ENCODE measurements around the gene SETSIP. TPM values are rescaled to one million over a fixed set of nuclear protein-coding genes. Genes with fewer than 3 reads are reported as not detected.
"Not testable (repeated sequence)": the region's sequence is repeated elsewhere in the genome, so short reads cannot be mapped to it uniquely, and the experiment has no call there.

SETSIP gene
- total RNA-seq, 1 experiment from 2014 or later, result not detected

- H3K27ac ChIP-seq (ENCODE audit: low read length); CTCF ChIA-PET; BruUV-seq (replicated peaks); H3K9me3 ChIP-seq (ENCODE audit: control insufficient read depth, insufficient read depth, low read depth, low read length); H3K27me3 ChIP-seq (ENCODE audit: control insufficient read depth, insufficient read depth, low read length); POLR2A ChIA-PET; H3K36me3 ChIP-seq (ENCODE audit: control insufficient read depth, insufficient read depth, low read length); intact Hi-C loops (cut with micrococcal nuclease; ENCODE audit: unreplicated experiment); in situ Hi-C loops (cut with HindIII; ENCODE audit: low pct_unique_long_range_greater_than_20kb, low sequenced_read_pairs); DNase-seq (ENCODE audit: low read depth, low spot score); H3K4me1 ChIP-seq (ENCODE audit: control insufficient read depth, insufficient read depth, low read length); H3K4me3 ChIP-seq (ENCODE audit: low read depth in 2 of 2, low read length in 2 of 2); ATAC-seq: not testable (repeated sequence)
These were observed 49.2 kb downstream of the SETSIP start for GRCh38 chr1:92026042-92026441.

Other genes with a start within 250 kb of the SETSIP start
- gene TGFBR3, start 189.3 kb downstream of the SETSIP start, total RNA-seq (2021; ENCODE audit: unreplicated experiment), result 14.5 TPM
- gene BRDT, start 126.0 kb downstream of the SETSIP start, total RNA-seq (2021; ENCODE audit: unreplicated experiment), result not detected
- not detected for gene EPHX4, start 45.4 kb downstream of the SETSIP start, total RNA-seq (2021; ENCODE audit: unreplicated experiment)
- gene BTBD8, start 4.9 kb upstream of the SETSIP start, total RNA-seq (2021; ENCODE audit: unreplicated experiment), result 0.69 TPM
- not detected for gene C1orf146, start 142.5 kb upstream of the SETSIP start, total RNA-seq (2021; ENCODE audit: unreplicated experiment)
- 10.4 TPM for gene GLMN, start 223.6 kb upstream of the SETSIP start, total RNA-seq (2021; ENCODE audit: unreplicated experiment)
- gene RPAP2, start 223.6 kb upstream of the SETSIP start, total RNA-seq (2021; ENCODE audit: unreplicated experiment), result 16.3 TPM

All from Panc1 (cell line).